Tibial nerve (tissue), 4 donors: Measurements from ENCODE around the gene KCNJ6. TPM values are rescaled to one million over a fixed set of nuclear protein-coding genes. Genes with fewer than 3 reads are reported as not detected.
"Not testable (repeated sequence)": the region's sequence is repeated elsewhere in the genome, so short reads cannot be mapped to it uniquely, and the experiment has no call there.

Source experiments
- DNase-seq, 2 donors: peaks; one replicate each; pipeline ENCODE4 v3.0.0-alpha.2; 2019; ENCODE audit warnings: low spot score in 2 of 2
- H3K27ac ChIP-seq, 4 donors: fragments of 200-600 bp; sonication (generic) in 3 of 4; one replicate each; pipeline ENCODE4 v1.5.1; 2017 to 2019; ENCODE audit warnings: mild to moderate bottlenecking in 1 of 4
- H3K27me3 ChIP-seq, 2 donors: fragments of 200-600 bp; sonication (generic) in 1 of 2; one replicate each; pipeline versions ENCODE4 v1.5.1 to v1.6.0; 2017 to 2019
- H3K36me3 ChIP-seq, 3 donors: fragments of 200-600 bp; sonication (generic); one replicate each; pipeline ENCODE4 v1.5.1; 2018 to 2019
- H3K4me1 ChIP-seq, 4 donors: fragments of 200-600 bp; sonication (generic) in 3 of 4; one replicate each; pipeline ENCODE4 v1.5.1; 2017 to 2019
- H3K4me3 ChIP-seq, 4 donors: fragments of 200-600 bp; sonication (generic) in 3 of 4; one replicate each; pipeline ENCODE4 v1.5.1; 2017 to 2019; ENCODE audit warnings: mild to moderate bottlenecking in 1 of 4, moderate library complexity in 1 of 4
- H3K9me3 ChIP-seq, 4 donors: fragments of 200-600 bp; sonication (generic) in 3 of 4; one replicate each; pipeline ENCODE4 v1.5.1; 2017 to 2019
- CTCF ChIP-seq, 5 experiments: fragments of 200-600 bp in 3 of 5; fragments of 450-650 bp in 2 of 5; sonication (generic) in 3 of 5; IDR thresholded peaks; one replicate each; pipeline ENCODE4 v1.5.1; 2016 to 2019; ENCODE audit warnings: antibody characterized with exemption in 5 of 5, mild to moderate bottlenecking in 3 of 5, moderate library complexity in 2 of 5
- EP300 ChIP-seq, 2 donors: sonication (generic); formaldehyde crosslinking; IDR thresholded peaks; one replicate each; pipeline ENCODE4 v1.6.1; 2017; ENCODE audit warnings: antibody characterized with exemption in 2 of 2, mild to moderate bottlenecking in 1 of 2
- POLR2A ChIP-seq, 2 donors: fragments of 450-650 bp; IDR thresholded peaks; one replicate each; pipeline ENCODE4 v1.6.1; 2017; ENCODE audit warnings: antibody characterized with exemption in 2 of 2, mild to moderate bottlenecking in 2 of 2, moderate library complexity in 2 of 2
- WGBS, 2 donors: methylation state at CpG; one replicate each; pipeline ENCODE4 v1.1.5; 2018; 5-methylcytosine and 5-hydroxymethylcytosine counted together
- total RNA-seq, 4 donors: library from RNA; depleted of rRNA; stranded (reverse); fragments of >200 nt; gene quantifications; one replicate each; pipeline ENCODE4 v1.1.0, GENCODE V29; 2016

Gene KCNJ6
- total RNA-seq, 4 donors from 2014 or later, result not detected

GRCh38 chr21:37595944-37596343 lies 320.3 kb downstream of the KCNJ6 start:
- Histone ChIP-seq H3K4me1 (no peaks in the 10 kb centered on the region), H3K27me3 (no peaks in the 10 kb centered on the region), H3K4me3 (no peak overlapping the region), H3K9me3 (no peaks in the 10 kb centered on the region), H3K27ac (no peak overlapping the region), H3K36me3 (no peaks in the 10 kb centered on the region)
- 87 to 97% methylated on average over 8 of the region's 8 CpGs for WGBS, 2 donors
- no peak for DNase-seq
- TF ChIP-seq EP300 (IDR thresholded peaks at IDR 0.05), result no peak
- no peak for TF ChIP-seq POLR2A (IDR thresholded peaks at IDR 0.05)
- TF ChIP-seq CTCF (IDR thresholded peaks at IDR 0.05), result no peak

- Histone ChIP-seq H3K4me3 (no peak overlapping the region), H3K27me3 (no peaks in the 10 kb centered on the region), H3K9me3 (no peaks in the 10 kb centered on the region), H3K27ac (no peak overlapping the region), H3K4me1 (no peaks in the 10 kb centered on the region), H3K36me3 (no peaks in the 10 kb centered on the region)
- TF ChIP-seq POLR2A (IDR thresholded peaks at IDR 0.05) (no peak), CTCF (IDR thresholded peaks at IDR 0.05) (no peak), EP300 (IDR thresholded peaks at IDR 0.05) (no peak)
- DNase-seq, result no peak
- WGBS, 2 donors, result 80 to 84% methylated on average over 15 of the region's 15 CpGs
Measured at GRCh38 chr21:37594472-37594951, 321.7 kb downstream of the KCNJ6 start.

- H3K27ac ChIP-seq, result no peak overlapping the region
- no peaks in the 10 kb centered on the region for H3K36me3 ChIP-seq
- no peak overlapping the region for H3K4me3 ChIP-seq
- 57 to 62% methylated on average over 19 of the region's 19 CpGs for WGBS, 2 donors
- DNase-seq, result no peak
- TF ChIP-seq CTCF (IDR thresholded peaks at IDR 0.05) (no peak), EP300 (IDR thresholded peaks at IDR 0.05) (no peak), POLR2A (IDR thresholded peaks at IDR 0.05) (no peak)
- H3K4me1 ChIP-seq, result no peaks in the 10 kb centered on the region
- no peaks in the 10 kb centered on the region for H3K27me3 ChIP-seq
- H3K9me3 ChIP-seq, result no peaks in the 10 kb centered on the region
Measured at GRCh38 chr21:37593740-37594471, 322.4 kb downstream of the KCNJ6 start.

GRCh38 chr21:37593015-37593414 lies 323.2 kb downstream of the KCNJ6 start:
- WGBS, 2 donors, result 52 to 55% methylated on average over 5 of the region's 5 CpGs
- H3K36me3 ChIP-seq, result no peaks in the 10 kb centered on the region
- no peaks in the 10 kb centered on the region for H3K4me1 ChIP-seq
- H3K9me3 ChIP-seq, result no peaks in the 10 kb centered on the region
- TF ChIP-seq POLR2A (IDR thresholded peaks at IDR 0.05), result no peak
- TF ChIP-seq EP300 (IDR thresholded peaks at IDR 0.05), result no peak
- no peak for TF ChIP-seq CTCF (IDR thresholded peaks at IDR 0.05)
- H3K27me3 ChIP-seq, result no peaks in the 10 kb centered on the region
- no peak overlapping the region for H3K27ac ChIP-seq
- no peak overlapping the region for H3K4me3 ChIP-seq
- no peak for DNase-seq

GRCh38 chr21:37592496-37592895 lies 323.8 kb downstream of the KCNJ6 start:
- Histone ChIP-seq H3K4me1 (no peaks in the 10 kb centered on the region), H3K9me3 (no peaks in the 10 kb centered on the region), H3K27me3 (no peaks in the 10 kb centered on the region), H3K27ac (no peak overlapping the region), H3K4me3 (no peak overlapping the region), H3K36me3 (no peaks in the 10 kb centered on the region)
- no peak for TF ChIP-seq EP300 (IDR thresholded peaks at IDR 0.05)
- TF ChIP-seq CTCF (IDR thresholded peaks at IDR 0.05), result no peak
- TF ChIP-seq POLR2A (IDR thresholded peaks at IDR 0.05), result no peak
- 41 to 61% methylated on average over 4 of the region's 4 CpGs for WGBS, 2 donors
- DNase-seq, result no peak

GRCh38 chr21:37591994-37592393 lies 324.3 kb downstream of the KCNJ6 start:
- H3K27ac ChIP-seq, DNase-seq, H3K4me1 ChIP-seq, H3K9me3 ChIP-seq, H3K36me3 ChIP-seq, H3K27me3 ChIP-seq, H3K4me3 ChIP-seq: not testable (repeated sequence)
- 83 to 86% methylated on average over 12 of the region's 12 CpGs for WGBS, 2 donors

- not testable (repeated sequence) for H3K9me3 ChIP-seq, DNase-seq
- WGBS, 2 donors, result 52 to 55% methylated on average over 8 of the region's 8 CpGs
Measured at GRCh38 chr21:37590836-37591235, 325.4 kb downstream of the KCNJ6 start.

GRCh38 chr21:37588644-37589043 lies 327.6 kb downstream of the KCNJ6 start:
- H3K4me3 ChIP-seq, H3K9me3 ChIP-seq, H3K27me3 ChIP-seq, H3K27ac ChIP-seq, H3K36me3 ChIP-seq, DNase-seq, H3K4me1 ChIP-seq: not testable (repeated sequence)
- WGBS, 2 donors, result 87 to 91% methylated on average over 8 of the region's 8 CpGs

More at GRCh38 chr21:37590836-37591235, 325.4 kb downstream of the KCNJ6 start:
- H3K27me3 ChIP-seq, H3K27ac ChIP-seq, H3K4me1 ChIP-seq, H3K36me3 ChIP-seq, H3K4me3 ChIP-seq: not testable (repeated sequence)
